Stimulated activated CD8-positive, alpha-beta memory T cell treated with anti-CD3 and anti-CD28 coated beads, Interleukin-2, amount 100 ng/mL, for 1 hour (primary cell): Measurements from ENCODE around the gene SLC35E4.
A peak's percentile ranks its signal among the peaks of the same experiment; 100 is the strongest.

ENCODE experiments used
- DNase-seq, 2 donors: peaks; one replicate each; pipeline ENCODE4 v3.0.0-alpha.2; 2020; ENCODE audit warnings: low read depth in 2 of 2

Gene SLC35E4

GRCh38 chr22:30691204-30691603 is 55.6 kb downstream of the SLC35E4 start:
- no peak for DNase-seq

GRCh38 chr22:30694171-30694639 is 58.6 kb downstream of the SLC35E4 start:
- peak; percentile 20 to 26 for DNase-seq

- peak in 1 of 2 donors; percentile 10 for DNase-seq
These were observed 59.2 kb downstream of the SLC35E4 start, which contains the start of gene OSBP2 for GRCh38 chr22:30694640-30695350. Gene OSBP2, plus strand, starts transcription at chr22:30694874. Its CDS starts 36 bp downstream, at chr22:30694910.

GRCh38 chr22:30695351-30695851 is 59.8 kb downstream of the SLC35E4 start:
- DNase-seq: no peak

- DNase-seq: no peak
These were observed 60.5 kb downstream of the SLC35E4 start for GRCh38 chr22:30695871-30696655.
